Measurements from ENCODE around the gene BCAS3.

- TF ChIP-seq SUZ12 (IDR thresholded peaks at IDR 0.05): no peak
- no peak for TF ChIP-seq ZNF384 (IDR thresholded peaks at IDR 0.05)
Measured at GRCh38 chr17:60817192-60817591, 139.5 kb downstream of the BCAS3 start.
